OCI-LY3 (cell line): ENCODE data around the gene GRIFIN.

Source experiments
- CTCF ChIP-seq: fragments of 200-600, 300-600 bp; sonication (generic); IDR thresholded peaks from 2 replicates; pipeline ENCODE4 v1.5.1; 2014; ENCODE audit warnings: antibody characterized with exemption, low read length, low read depth
- EZH2phosphoT487 ChIP-seq: fragments of 200-600 bp; shearing (Covaris generic); IDR thresholded peaks from 2 replicates; pipeline ENCODE4 v1.6.1; 2018; ENCODE audit warnings: antibody characterized with exemption, mixed run types, low read depth

DNA sequence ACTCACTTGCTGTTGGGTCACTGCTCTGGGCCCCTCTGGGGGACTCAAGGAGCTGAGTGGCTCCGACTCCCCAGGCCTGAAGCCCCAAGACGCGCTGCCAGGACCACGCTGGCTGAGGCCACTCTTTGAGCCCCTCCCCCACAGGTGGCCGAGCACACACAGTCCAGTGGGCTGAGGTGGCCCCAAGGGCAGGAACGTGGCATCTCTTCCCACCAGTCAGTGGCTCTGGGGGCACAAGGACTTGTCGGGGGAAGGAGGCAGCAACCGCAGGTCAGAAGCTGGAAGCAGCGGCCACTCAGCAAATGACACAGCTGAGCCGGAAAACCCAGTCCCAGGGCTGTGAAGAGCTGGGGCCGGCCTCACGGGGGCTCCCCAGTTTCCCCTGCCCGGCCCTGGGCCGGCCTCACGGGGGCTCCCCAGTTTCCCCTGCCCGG is 24.1 kb downstream of the GRIFIN start:
- TF ChIP-seq CTCF: no peak
- no peak for TF ChIP-seq EZH2phosphoT487
